Left lung (tissue), 10 donors: Measurements from ENCODE around the gene SRGN. TPM values are rescaled to one million over a fixed set of nuclear protein-coding genes. Genes with fewer than 3 reads are reported as not detected.
A peak's percentile ranks its signal among the peaks of the same experiment; 100 is the strongest.

Experiments
- ATAC-seq: fragments of 200-7000 bp; cut with Tn5 transposase; one replicate; pipeline ENCODE4 v1.9.1; 2020; ENCODE audit warnings: moderate library complexity
- DNase-seq, 4 donors: peaks; one replicate each; pipeline ENCODE4 v3.0.0-alpha.2; 2013 to 2020
- H3K27ac ChIP-seq, 2 donors: fragments of 200-600 bp; sonication (generic) in 1 of 2; one replicate each; pipeline versions ENCODE4 v1.5.0 to v1.8.0; 2020 to 2021
- H3K27me3 ChIP-seq, 2 donors: fragments of 200-600 bp; sonication (generic) in 1 of 2; one replicate each; pipeline versions ENCODE4 v1.5.0 to v1.8.0; 2020 to 2021
- H3K36me3 ChIP-seq, 2 donors: fragments of 200-600 bp; sonication (generic) in 1 of 2; one replicate each; pipeline versions ENCODE4 v1.5.0 to v1.8.0; 2020 to 2021
- H3K4me1 ChIP-seq, 2 donors: fragments of 200-600 bp; one replicate each; pipeline ENCODE4 v1.8.0; 2021
- H3K4me3 ChIP-seq, 2 donors: fragments of 200-600 bp; sonication (generic) in 1 of 2; one replicate each; pipeline versions ENCODE4 v1.5.0 to v1.8.0; 2020 to 2021; ENCODE audit warnings: mild to moderate bottlenecking in 1 of 2
- H3K9me3 ChIP-seq, 2 donors: fragments of 200-600 bp; sonication (generic) in 1 of 2; one replicate each; pipeline versions ENCODE4 v1.5.0 to v1.8.0; 2020 to 2021
- CTCF ChIP-seq, 2 donors: fragments of 200-600 bp; sonication (generic) in 1 of 2; IDR thresholded peaks; one replicate each; pipeline versions ENCODE4 v1.5.0 to v1.8.0; 2021; ENCODE audit warnings: antibody characterized with exemption in 2 of 2
- intact Hi-C, 2 donors: fragments of 100-400 bp; cut with DNase I; formaldehyde crosslinking; loops; one replicate each; pipeline versions ENCODE4 v1.11.2 to v1.14.2; 2022
- polyA plus RNA-seq, 6 donors: library from polyadenylated mRNA; unstranded; fragments of 120-200 nt; gene quantifications; one replicate each; pipeline ENCODE4 v1.2.1, GENCODE V29; 2013; ENCODE audit not compliant: insufficient read length in 6 of 6
- total RNA-seq, 2 donors: library from RNA; stranded (reverse); fragmentation: NEBNext Ultra II Directional; extraction: Animal tissue kit (Norgen Biotek cat#: 25700); gene quantifications; one replicate each; pipeline ENCODE4 v1.2.1, GENCODE V29; 2021
- donor health status: DM: no; HTN: yes; CAD: no.
- donor health status: DM: no; HTN: no; CAD: no.

The SRGN gene
- total and polyA plus RNA-seq, 8 donors = 25.7 to 533 (median 36.1) TPM

- Histone ChIP-seq H3K27me3 (no peaks in the 10 kb centered on the region), H3K9me3 (no peaks in the 10 kb centered on the region), H3K4me3 (no peak overlapping the region), H3K4me1 (peaks cover 0 to 37% of the 10 kb centered on the region in 2 donors), H3K36me3 (peaks cover 0 to 52% of the 10 kb centered on the region in 2 donors), H3K27ac (no peak overlapping the region)
- ATAC-seq (no peak), DNase-seq (no peak)
- no peak for TF ChIP-seq CTCF (IDR thresholded peaks at IDR 0.05)
- intact Hi-C loops = no loop called here
These were observed 17.3 kb downstream of the SRGN start for GRCh38 chr10:69104994-69105790.

GRCh38 chr10:69107176-69107490, 19.2 kb downstream of the SRGN start:
- peak overlapping the region in 1 of 2 donors; percentile 9 for H3K27ac ChIP-seq
- TF ChIP-seq CTCF (IDR thresholded peaks at IDR 0.05) = no peak
- DNase-seq (no peak), ATAC-seq (no peak)
- H3K27me3 ChIP-seq = no peaks in the 10 kb centered on the region
- intact Hi-C loops = no loop called here
- H3K4me3 ChIP-seq = no peak overlapping the region
- peaks cover 0 to 36% of the 10 kb centered on the region in 2 donors for H3K36me3 ChIP-seq
- H3K4me1 ChIP-seq = peaks cover 0 to 19% of the 10 kb centered on the region in 2 donors
- no peaks in the 10 kb centered on the region for H3K9me3 ChIP-seq

- H3K27ac ChIP-seq = no peak overlapping the region
These were observed 19.8 kb downstream of the SRGN start for GRCh38 chr10:69107699-69108098.

GRCh38 chr10:69119896-69120295, 32.0 kb downstream of the SRGN start:
- Histone ChIP-seq H3K4me1 (peaks cover 0 to 7% of the 10 kb centered on the region in 2 donors), H3K27ac (no peak overlapping the region), H3K27me3 (no peaks in the 10 kb centered on the region), H3K9me3 (no peaks in the 10 kb centered on the region), H3K36me3 (no peaks in the 10 kb centered on the region), H3K4me3 (no peak overlapping the region)
- no peak for DNase-seq
- intact Hi-C loops = no loop called here
- ATAC-seq = no peak
- no peak for TF ChIP-seq CTCF (IDR thresholded peaks at IDR 0.05)

More at GRCh38 chr10:69107699-69108098, 19.8 kb downstream of the SRGN start:
- Histone ChIP-seq H3K4me3 (no peak overlapping the region), H3K36me3 (peaks cover 0 to 30% of the 10 kb centered on the region in 2 donors), H3K27me3 (no peaks in the 10 kb centered on the region), H3K4me1 (peaks cover 0 to 13% of the 10 kb centered on the region in 2 donors), H3K9me3 (no peaks in the 10 kb centered on the region)
- no peak for TF ChIP-seq CTCF (IDR thresholded peaks at IDR 0.05)
- ATAC-seq = peak; percentile 7
- DNase-seq = no peak
- intact Hi-C loops = no loop called here

- DNase-seq (peak in 2 of 4 donors; percentile 73 to 79), ATAC-seq (peak; percentile 61)
- H3K27me3 ChIP-seq = no peaks in the 10 kb centered on the region
- no peak for TF ChIP-seq CTCF (IDR thresholded peaks at IDR 0.05)
- intact Hi-C loops = no loop called here
- H3K4me3 ChIP-seq = peak overlapping the region; percentile 93 to 97
- peak overlapping the region; percentile 99 to 100 for H3K27ac ChIP-seq
- no peaks in the 10 kb centered on the region for H3K9me3 ChIP-seq
- H3K4me1 ChIP-seq = peaks cover 0 to 31% of the 10 kb centered on the region in 2 donors
- H3K36me3 ChIP-seq = no peaks in the 10 kb centered on the region
These were observed 35.4 kb downstream of the SRGN start for GRCh38 chr10:69123306-69123746.
